WERI-Rb-1 (cell line): ENCODE data around the gene CCDC12.
A peak's percentile ranks its signal among the peaks of the same experiment; 100 is the strongest.

Experiments used
- DNase-seq: peaks from one replicate; pipeline ENCODE4 v3.0.0-alpha.2; 2020
- H3K27ac ChIP-seq: fragments of 250-450 bp; sonication (Bioruptor Pico); 2 replicates; pipeline ENCODE4 v1.5.1; 2020; ENCODE audit warnings: mild to moderate bottlenecking, moderate library complexity
- H3K27me3 ChIP-seq: fragments of 250-450 bp; sonication (Bioruptor Pico); 2 replicates; pipeline ENCODE4 v1.5.1; 2021; ENCODE audit warnings: mild to moderate bottlenecking, low read depth, moderate library complexity; ENCODE audit not compliant: insufficient read depth, severe bottlenecking
- H3K36me3 ChIP-seq: fragments of 250-450 bp; sonication (Bioruptor Pico); 2 replicates; pipeline ENCODE4 v1.5.1; 2020; ENCODE audit warnings: mild to moderate bottlenecking, moderate library complexity
- H3K4me3 ChIP-seq: 2 replicates; pipeline ENCODE4 v1.5.1; 2011; ENCODE audit warnings: low read depth, mild to moderate bottlenecking, control low read depth, low read length
- H3K9me3 ChIP-seq: fragments of 250-450 bp; sonication (Bioruptor Pico); 2 replicates; pipeline ENCODE4 v1.5.1; 2021; ENCODE audit warnings: mild to moderate bottlenecking, moderate library complexity; ENCODE audit not compliant: severe bottlenecking
- CTCF ChIP-seq: IDR thresholded peaks from 2 replicates; pipeline ENCODE4 v1.5.1; 2011; ENCODE audit warnings: low read depth, mild to moderate bottlenecking, control low read depth, inconsistent platforms, low read length

Gene CCDC12

DNA sequence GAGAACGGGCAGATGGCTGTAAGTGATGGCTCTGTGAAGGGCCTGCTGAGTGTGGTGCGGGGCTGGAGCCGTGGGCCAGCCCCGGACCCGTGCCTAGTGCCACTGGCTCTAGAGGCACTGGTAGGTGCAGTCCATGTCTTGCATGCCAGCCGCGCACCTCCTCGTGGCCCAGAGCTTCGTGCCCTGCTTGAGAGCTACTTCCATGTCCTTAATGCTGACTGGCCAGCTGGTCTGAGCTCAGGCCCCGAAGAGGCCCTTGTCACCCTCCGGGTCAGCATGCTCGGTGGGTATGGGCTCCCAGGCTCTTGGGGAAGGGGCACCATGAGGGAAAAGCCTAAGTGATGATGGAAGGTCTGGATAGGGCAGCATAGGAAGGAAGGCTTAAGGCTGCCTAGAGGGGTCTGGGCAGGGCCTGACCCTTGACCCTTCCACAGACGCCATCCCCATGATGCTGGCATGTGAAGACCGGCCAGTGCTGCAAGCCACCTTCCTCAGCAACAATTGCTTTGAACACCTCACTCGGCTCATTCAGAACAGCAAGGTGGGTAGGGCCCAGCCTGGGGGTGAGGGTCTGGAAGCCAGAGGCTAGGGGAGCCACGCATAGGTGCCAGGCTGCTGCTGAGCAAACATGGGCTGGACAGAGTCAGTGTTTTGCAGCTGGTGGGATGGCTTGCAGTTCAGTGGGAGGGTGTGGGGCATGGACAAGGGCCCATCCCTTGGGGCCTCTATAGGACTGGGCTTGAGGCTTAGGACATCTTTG is 15.0 kb upstream of the CCDC12 start:
- H3K4me3 ChIP-seq = no peak overlapping the region
- H3K27ac ChIP-seq = no peak overlapping the region
- TF ChIP-seq CTCF = no peak
- H3K36me3 ChIP-seq = peaks cover 24% of the 10 kb centered on the region
- no peak for DNase-seq
- no peaks in the 10 kb centered on the region for H3K9me3 ChIP-seq
- no peaks in the 10 kb centered on the region for H3K27me3 ChIP-seq

GRCh38 chr3:46990573-46991374 is 14.2 kb upstream of the CCDC12 start:
- Histone ChIP-seq H3K4me3 (no peak overlapping the region), H3K9me3 (no peaks in the 10 kb centered on the region), H3K27ac (no peak overlapping the region), H3K36me3 (peaks cover 24% of the 10 kb centered on the region), H3K27me3 (no peaks in the 10 kb centered on the region)
- TF ChIP-seq CTCF = no peak
- no peak for DNase-seq

DNA sequence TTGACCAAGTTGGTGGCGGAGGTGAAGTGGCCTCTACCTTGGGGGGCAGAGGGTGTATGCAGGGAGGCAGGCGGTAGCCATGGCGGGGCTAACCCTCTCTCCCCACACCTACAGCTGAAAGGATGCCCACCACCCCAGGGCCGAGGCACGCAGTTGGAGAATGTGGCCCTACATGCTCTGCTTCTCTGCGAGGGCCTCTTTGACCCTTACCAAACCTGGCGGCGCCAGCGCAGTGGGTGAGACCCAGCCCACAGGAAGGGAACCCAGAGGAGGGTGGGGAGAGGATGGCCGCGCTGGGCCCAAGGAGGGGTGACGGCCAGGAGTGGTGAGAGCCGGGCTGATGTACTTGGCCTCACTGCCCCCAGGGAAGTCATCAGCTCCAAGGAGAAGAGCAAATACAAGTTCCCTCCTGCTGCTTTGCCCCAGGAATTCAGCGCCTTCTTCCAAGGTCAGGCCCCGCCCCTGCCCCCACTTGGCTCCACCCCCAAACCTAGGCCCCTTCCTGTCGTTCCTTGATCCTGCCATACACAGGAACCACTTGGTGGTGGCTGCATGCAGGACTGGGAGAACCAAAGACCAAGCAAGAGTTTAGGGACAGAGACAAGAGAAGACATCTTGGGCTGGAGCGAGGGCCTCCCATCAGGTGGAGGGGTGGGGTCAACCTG is 12.7 kb upstream of the CCDC12 start:
- Histone ChIP-seq H3K36me3 (peaks cover 21% of the 10 kb centered on the region), H3K27me3 (no peaks in the 10 kb centered on the region), H3K9me3 (no peaks in the 10 kb centered on the region), H3K4me3 (no peak overlapping the region), H3K27ac (no peak overlapping the region)
- no peak for TF ChIP-seq CTCF
- no peak for DNase-seq

DNA sequence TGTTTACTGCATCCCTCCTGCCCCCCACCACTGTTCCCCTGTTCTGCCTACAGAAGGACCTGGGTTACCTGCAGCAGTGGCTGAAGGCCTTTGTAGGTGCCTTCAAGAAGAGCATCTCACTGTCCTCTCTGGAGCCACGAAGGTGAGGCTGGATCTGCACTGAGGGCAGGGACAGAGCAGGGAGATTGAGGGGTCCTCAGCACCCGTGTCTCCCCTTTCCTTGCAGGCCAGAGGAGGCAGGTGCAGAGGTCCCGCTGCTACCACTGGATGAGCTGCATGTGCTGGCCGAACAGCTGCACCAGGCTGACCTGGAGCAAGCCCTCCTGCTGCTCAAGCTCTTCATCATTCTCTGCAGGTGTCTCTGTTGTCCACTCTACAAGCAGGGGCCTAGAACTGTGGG is 12.1 kb upstream of the CCDC12 start:
- no peak for TF ChIP-seq CTCF
- peak overlapping the region; percentile 93 for H3K27ac ChIP-seq
- H3K9me3 ChIP-seq = no peaks in the 10 kb centered on the region
- DNase-seq = no peak
- H3K36me3 ChIP-seq = peaks cover 21% of the 10 kb centered on the region
- H3K27me3 ChIP-seq = no peaks in the 10 kb centered on the region
- H3K4me3 ChIP-seq = no peak overlapping the region

DNA sequence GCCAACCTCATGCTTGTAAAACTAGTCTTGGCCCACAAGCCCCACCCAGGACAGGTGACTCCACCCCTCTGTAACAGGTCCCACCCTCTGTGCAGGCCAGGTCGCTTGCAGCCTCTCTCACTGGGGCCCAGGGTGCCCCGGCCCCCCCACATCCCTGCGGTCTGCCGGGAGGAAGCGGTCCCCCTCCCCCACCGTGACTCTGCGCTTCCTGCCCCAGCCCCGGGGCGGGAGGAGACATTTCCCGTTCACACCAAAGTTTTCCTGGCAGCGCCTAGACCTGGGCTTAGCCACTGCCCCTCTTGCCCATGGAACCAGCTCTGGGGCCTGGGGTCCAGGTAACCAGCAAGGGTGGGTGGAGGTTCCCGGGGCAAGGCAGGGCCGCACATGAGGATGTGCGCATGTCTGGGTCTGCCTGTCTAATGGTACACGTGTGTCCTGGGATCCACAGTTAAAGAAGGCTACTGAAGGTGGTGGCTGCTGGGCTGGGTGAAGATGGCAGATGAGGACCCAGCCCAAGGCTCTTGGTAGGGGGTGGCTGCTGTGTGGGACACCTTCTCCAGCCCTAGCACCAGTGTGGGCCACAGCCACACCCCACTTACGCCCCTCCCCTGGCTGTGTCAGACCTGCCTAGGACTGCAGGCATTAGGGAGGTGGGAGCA is 11.3 kb upstream of the CCDC12 start:
- Histone ChIP-seq H3K27me3 (no peaks in the 10 kb centered on the region), H3K9me3 (no peaks in the 10 kb centered on the region), H3K27ac (peak overlapping the region; percentile 93), H3K4me3 (peak overlapping the region; percentile 23), H3K36me3 (peaks cover 16% of the 10 kb centered on the region)
- peak; percentile 83 for DNase-seq
- no peak for TF ChIP-seq CTCF
